Measurements from ENCODE around the gene CGB1. TPM values are rescaled to one million over a fixed set of nuclear protein-coding genes. Genes with fewer than 3 reads are reported as not detected.
"Not testable (repeated sequence)": the region's sequence is repeated elsewhere in the genome, so short reads cannot be mapped to it uniquely, and the experiment has no call there.

Gene CGB1
- total RNA-seq, 1 donor from 2014 or later: not detected

GRCh38 chr19:49084206-49085019 lies 47.7 kb upstream of the CGB1 start:
- TF ChIP-seq CTCF (IDR thresholded peaks at IDR 0.05; ENCODE audit: unreplicated experiment): no peak
- DNase-seq (ENCODE audit: low spot score, unreplicated experiment): no peak
- Mint-ChIP-seq H3K36me3 (ENCODE audit: insufficient read depth) (peaks cover 9% of the 10 kb centered on the region), H3K4me3 (ENCODE audit: low read depth) (peak overlapping the region; percentile 95), H3K27me3 (peaks cover 10% of the 10 kb centered on the region), H3K4me1 (ENCODE audit: low read depth) (peaks cover 14% of the 10 kb centered on the region), H3K9me3 (ENCODE audit: low read depth) (no peaks in the 10 kb centered on the region), H3K27ac (peak overlapping the region; percentile 81)

- Mint-ChIP-seq H3K4me3 (ENCODE audit: low read depth) (no peak overlapping the region), H3K36me3 (ENCODE audit: insufficient read depth) (no peaks in the 10 kb centered on the region), H3K9me3 (ENCODE audit: low read depth) (no peaks in the 10 kb centered on the region), H3K4me1 (ENCODE audit: low read depth) (peaks cover 6% of the 10 kb centered on the region), H3K27ac (peak overlapping the region; percentile 6), H3K27me3 (peaks cover 14% of the 10 kb centered on the region)
- no peak for TF ChIP-seq CTCF (IDR thresholded peaks at IDR 0.05; ENCODE audit: unreplicated experiment)
- no peak for DNase-seq (ENCODE audit: low spot score, unreplicated experiment)
Observed at GRCh38 chr19:49081273-49081672, 44.6 kb upstream of the CGB1 start.

GRCh38 chr19:49080392-49080791 lies 43.7 kb upstream of the CGB1 start:
- H3K4me3 Mint-ChIP-seq (ENCODE audit: low read depth): no peak overlapping the region
- peaks cover 1% of the 10 kb centered on the region for H3K4me1 Mint-ChIP-seq (ENCODE audit: low read depth)

GRCh38 chr19:49074869-49075268 lies 38.2 kb upstream of the CGB1 start:
- H3K9me3 Mint-ChIP-seq (ENCODE audit: low read depth); H3K4me3 Mint-ChIP-seq (ENCODE audit: low read depth); H3K36me3 Mint-ChIP-seq (ENCODE audit: insufficient read depth); H3K4me1 Mint-ChIP-seq (ENCODE audit: low read depth); DNase-seq (ENCODE audit: low spot score, unreplicated experiment); H3K27ac Mint-ChIP-seq: not testable (repeated sequence)
- TF ChIP-seq CTCF (IDR thresholded peaks at IDR 0.05; ENCODE audit: unreplicated experiment): peak; percentile 69
- H3K27me3 Mint-ChIP-seq: peaks cover 51% of the 10 kb centered on the region

More at GRCh38 chr19:49080392-49080791, 43.7 kb upstream of the CGB1 start:
- H3K27me3 Mint-ChIP-seq: peaks cover 19% of the 10 kb centered on the region
- no peaks in the 10 kb centered on the region for H3K36me3 Mint-ChIP-seq (ENCODE audit: insufficient read depth)
- no peaks in the 10 kb centered on the region for H3K9me3 Mint-ChIP-seq (ENCODE audit: low read depth)
- no peak overlapping the region for H3K27ac Mint-ChIP-seq
- no peak for TF ChIP-seq CTCF (IDR thresholded peaks at IDR 0.05; ENCODE audit: unreplicated experiment)
- no peak for DNase-seq (ENCODE audit: low spot score, unreplicated experiment)

GRCh38 chr19:49073514-49074378 lies 37.1 kb upstream of the CGB1 start:
- H3K27ac Mint-ChIP-seq: no peak overlapping the region
- H3K36me3 Mint-ChIP-seq (ENCODE audit: insufficient read depth): no peaks in the 10 kb centered on the region
- peaks cover 61% of the 10 kb centered on the region for H3K27me3 Mint-ChIP-seq

More at GRCh38 chr19:49073514-49074378, 37.1 kb upstream of the CGB1 start:
- H3K4me1 Mint-ChIP-seq (ENCODE audit: low read depth): no peaks in the 10 kb centered on the region
- peaks cover 8% of the 10 kb centered on the region for H3K9me3 Mint-ChIP-seq (ENCODE audit: low read depth)
- H3K4me3 Mint-ChIP-seq (ENCODE audit: low read depth): no peak overlapping the region
- TF ChIP-seq CTCF (IDR thresholded peaks at IDR 0.05; ENCODE audit: unreplicated experiment): peak; percentile 22
- no peak for DNase-seq (ENCODE audit: low spot score, unreplicated experiment)
